Measurements from ENCODE around the gene BTG2.

GRCh38 chr1:203304919-203305808, at the start of gene BTG2:
- TF ChIP-seq CTCF (conservative IDR thresholded peaks at IDR 0.05; ENCODE audit: low read depth, low read length) = no peak
- TF ChIP-seq EZH2 (IDR thresholded peaks at IDR 0.05; ENCODE audit: low read length, unreplicated experiment) = no peak
- no peak for TF ChIP-seq EZH2phosphoT487 (IDR thresholded peaks at IDR 0.05; ENCODE audit: borderline replicate concordance, low read length)

Measured in PC-3 (cell line).